Hypothalamus (tissue), 51 donors: ENCODE data around the gene AMN.

Experiments
- DNase-seq, 51 donors: peaks; one replicate each; lab custom pipeline; 2025; lab: John Stamatoyannopoulos, UW

AMN gene

GRCh38 chr14:102964152-102964730 is 41.8 kb downstream of the AMN start:
- no peak for DNase-seq

GRCh38 chr14:102965282-102965681 is 42.8 kb downstream of the AMN start:
- DNase-seq = no peak

- DNase-seq = no peak
Measured at GRCh38 chr14:102965971-102966655, 43.6 kb downstream of the AMN start.

- peak in 1 of 51 donors; percentile 18 for DNase-seq
Measured at GRCh38 chr14:102966681-102967505, 44.4 kb downstream of the AMN start.

- peak in 1 of 51 donors; percentile 22 for DNase-seq
Measured at GRCh38 chr14:102967506-102967795, 45.0 kb downstream of the AMN start.

- no peak for DNase-seq
Measured at GRCh38 chr14:102968306-102968705, 45.8 kb downstream of the AMN start.

GRCh38 chr14:102969060-102969791 is 46.8 kb downstream of the AMN start:
- peak in 5 of 51 donors; percentile 19 to 42 (median 29) for DNase-seq

- no peak for DNase-seq
Measured at GRCh38 chr14:102969901-102970300, 47.4 kb downstream of the AMN start.

- no peak for DNase-seq
Measured at GRCh38 chr14:102970496-102970895, 48.0 kb downstream of the AMN start.

GRCh38 chr14:102971314-102971713 is 48.9 kb downstream of the AMN start:
- DNase-seq = no peak

- no peak for DNase-seq
Measured at GRCh38 chr14:102971836-102972606, 49.6 kb downstream of the AMN start.

GRCh38 chr14:102973706-102974285 is 51.3 kb downstream of the AMN start:
- DNase-seq = no peak

GRCh38 chr14:102975662-102976061 is 53.2 kb downstream of the AMN start:
- DNase-seq = no peak

- DNase-seq = peak in 4 of 51 donors; percentile 11 to 31 (median 28)
Measured at GRCh38 chr14:102977475-102977874, 55.0 kb downstream of the AMN start.

GRCh38 chr14:102979406-102979805 is 56.9 kb downstream of the AMN start:
- no peak for DNase-seq

GRCh38 chr14:102980409-102980810 is 57.9 kb downstream of the AMN start:
- no peak for DNase-seq
